ENCODE results near the gene SURF4. TPM values are rescaled to one million over a fixed set of nuclear protein-coding genes. Genes with fewer than 3 reads are reported as not detected.

Gene SURF4
- total RNA-seq, 1 experiment from 2014 or later, result 171 TPM

DNA sequence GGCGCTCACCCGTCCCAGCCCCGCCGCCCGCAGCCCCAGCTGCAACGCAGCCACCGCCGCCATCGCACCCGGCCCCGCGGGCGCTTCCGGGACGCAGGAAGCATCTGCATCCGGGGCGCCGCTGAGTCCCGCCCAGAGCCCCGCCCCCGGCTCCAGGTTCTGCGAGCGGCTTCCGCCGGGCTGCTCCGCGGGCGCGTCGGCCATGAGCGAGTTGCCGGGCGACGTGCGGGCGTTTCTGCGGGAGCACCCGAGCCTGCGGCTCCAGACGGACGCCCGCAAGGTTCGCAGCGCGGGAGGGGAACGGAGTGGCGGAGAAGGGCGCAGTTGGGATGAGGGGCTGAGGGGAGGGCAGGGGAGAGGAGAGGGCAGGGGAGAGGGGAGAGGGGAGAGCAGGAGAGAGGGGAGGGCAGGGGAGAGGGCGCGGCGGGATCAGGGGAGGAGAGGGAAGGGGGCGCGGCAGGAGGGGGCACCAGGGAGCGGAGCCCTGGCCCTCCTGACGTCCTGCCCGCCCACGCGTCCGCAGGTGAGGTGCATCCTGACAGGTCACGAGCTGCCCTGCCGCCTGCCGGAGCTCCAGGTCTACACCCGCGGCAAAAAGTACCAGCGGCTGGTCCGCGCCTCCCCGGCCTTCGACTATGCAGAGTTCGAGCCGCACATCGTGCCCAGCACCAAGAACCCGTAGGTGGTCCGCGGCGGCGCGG is 19.3 kb downstream of the SURF4 start, which contains the start of the genes SURF1 and SURF2 (continued):
- TF ChIP-seq, protein P1, sequence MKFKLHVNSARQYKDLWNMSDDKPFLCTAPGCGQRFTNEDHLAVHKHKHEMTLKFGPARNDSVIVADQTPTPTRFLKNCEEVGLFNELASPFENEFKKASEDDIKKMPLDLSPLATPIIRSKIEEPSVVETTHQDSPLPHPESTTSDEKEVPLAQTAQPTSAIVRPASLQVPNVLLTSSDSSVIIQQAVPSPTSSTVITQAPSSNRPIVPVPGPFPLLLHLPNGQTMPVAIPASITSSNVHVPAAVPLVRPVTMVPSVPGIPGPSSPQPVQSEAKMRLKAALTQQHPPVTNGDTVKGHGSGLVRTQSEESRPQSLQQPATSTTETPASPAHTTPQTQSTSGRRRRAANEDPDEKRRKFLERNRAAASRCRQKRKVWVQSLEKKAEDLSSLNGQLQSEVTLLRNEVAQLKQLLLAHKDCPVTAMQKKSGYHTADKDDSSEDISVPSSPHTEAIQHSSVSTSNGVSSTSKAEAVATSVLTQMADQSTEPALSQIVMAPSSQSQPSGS (CRISPR knock-in tag; IDR thresholded peaks at IDR 0.05; ENCODE audit: borderline replicate concordance, low read depth), result no peak
- no peak for TF ChIP-seq ZNF671 (CRISPR knock-in tag; IDR thresholded peaks at IDR 0.05)
- TF ChIP-seq, protein P2, sequence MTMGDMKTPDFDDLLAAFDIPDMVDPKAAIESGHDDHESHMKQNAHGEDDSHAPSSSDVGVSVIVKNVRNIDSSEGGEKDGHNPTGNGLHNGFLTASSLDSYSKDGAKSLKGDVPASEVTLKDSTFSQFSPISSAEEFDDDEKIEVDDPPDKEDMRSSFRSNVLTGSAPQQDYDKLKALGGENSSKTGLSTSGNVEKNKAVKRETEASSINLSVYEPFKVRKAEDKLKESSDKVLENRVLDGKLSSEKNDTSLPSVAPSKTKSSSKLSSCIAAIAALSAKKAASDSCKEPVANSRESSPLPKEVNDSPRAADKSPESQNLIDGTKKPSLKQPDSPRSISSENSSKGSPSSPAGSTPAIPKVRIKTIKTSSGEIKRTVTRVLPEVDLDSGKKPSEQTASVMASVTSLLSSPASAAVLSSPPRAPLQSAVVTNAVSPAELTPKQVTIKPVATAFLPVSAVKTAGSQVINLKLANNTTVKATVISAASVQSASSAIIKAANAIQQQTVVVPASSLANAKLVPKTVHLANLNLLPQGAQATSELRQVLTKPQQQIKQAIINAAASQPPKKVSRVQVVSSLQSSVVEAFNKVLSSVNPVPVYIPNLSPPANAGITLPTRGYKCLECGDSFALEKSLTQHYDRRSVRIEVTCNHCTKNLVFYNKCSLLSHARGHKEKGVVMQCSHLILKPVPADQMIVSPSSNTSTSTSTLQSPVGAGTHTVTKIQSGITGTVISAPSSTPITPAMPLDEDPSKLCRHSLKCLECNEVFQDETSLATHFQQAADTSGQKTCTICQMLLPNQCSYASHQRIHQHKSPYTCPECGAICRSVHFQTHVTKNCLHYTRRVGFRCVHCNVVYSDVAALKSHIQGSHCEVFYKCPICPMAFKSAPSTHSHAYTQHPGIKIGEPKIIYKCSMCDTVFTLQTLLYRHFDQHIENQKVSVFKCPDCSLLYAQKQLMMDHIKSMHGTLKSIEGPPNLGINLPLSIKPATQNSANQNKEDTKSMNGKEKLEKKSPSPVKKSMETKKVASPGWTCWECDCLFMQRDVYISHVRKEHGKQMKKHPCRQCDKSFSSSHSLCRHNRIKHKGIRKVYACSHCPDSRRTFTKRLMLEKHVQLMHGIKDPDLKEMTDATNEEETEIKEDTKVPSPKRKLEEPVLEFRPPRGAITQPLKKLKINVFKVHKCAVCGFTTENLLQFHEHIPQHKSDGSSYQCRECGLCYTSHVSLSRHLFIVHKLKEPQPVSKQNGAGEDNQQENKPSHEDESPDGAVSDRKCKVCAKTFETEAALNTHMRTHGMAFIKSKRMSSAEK (CRISPR knock-in tag; IDR thresholded peaks at IDR 0.05; ENCODE audit: borderline replicate concordance), result no peak
- TF ChIP-seq, protein P3, sequence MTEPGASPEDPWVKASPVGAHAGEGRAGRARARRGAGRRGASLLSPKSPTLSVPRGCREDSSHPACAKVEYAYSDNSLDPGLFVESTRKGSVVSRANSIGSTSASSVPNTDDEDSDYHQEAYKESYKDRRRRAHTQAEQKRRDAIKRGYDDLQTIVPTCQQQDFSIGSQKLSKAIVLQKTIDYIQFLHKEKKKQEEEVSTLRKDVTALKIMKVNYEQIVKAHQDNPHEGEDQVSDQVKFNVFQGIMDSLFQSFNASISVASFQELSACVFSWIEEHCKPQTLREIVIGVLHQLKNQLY (CRISPR knock-in tag; IDR thresholded peaks at IDR 0.05), result no peak
- TF ChIP-seq, protein P4, sequence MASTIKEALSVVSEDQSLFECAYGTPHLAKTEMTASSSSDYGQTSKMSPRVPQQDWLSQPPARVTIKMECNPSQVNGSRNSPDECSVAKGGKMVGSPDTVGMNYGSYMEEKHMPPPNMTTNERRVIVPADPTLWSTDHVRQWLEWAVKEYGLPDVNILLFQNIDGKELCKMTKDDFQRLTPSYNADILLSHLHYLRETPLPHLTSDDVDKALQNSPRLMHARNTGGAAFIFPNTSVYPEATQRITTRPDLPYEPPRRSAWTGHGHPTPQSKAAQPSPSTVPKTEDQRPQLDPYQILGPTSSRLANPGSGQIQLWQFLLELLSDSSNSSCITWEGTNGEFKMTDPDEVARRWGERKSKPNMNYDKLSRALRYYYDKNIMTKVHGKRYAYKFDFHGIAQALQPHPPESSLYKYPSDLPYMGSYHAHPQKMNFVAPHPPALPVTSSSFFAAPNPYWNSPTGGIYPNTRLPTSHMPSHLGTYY (CRISPR knock-in tag; IDR thresholded peaks at IDR 0.05), result no peak
- TF ChIP-seq, protein P5, sequence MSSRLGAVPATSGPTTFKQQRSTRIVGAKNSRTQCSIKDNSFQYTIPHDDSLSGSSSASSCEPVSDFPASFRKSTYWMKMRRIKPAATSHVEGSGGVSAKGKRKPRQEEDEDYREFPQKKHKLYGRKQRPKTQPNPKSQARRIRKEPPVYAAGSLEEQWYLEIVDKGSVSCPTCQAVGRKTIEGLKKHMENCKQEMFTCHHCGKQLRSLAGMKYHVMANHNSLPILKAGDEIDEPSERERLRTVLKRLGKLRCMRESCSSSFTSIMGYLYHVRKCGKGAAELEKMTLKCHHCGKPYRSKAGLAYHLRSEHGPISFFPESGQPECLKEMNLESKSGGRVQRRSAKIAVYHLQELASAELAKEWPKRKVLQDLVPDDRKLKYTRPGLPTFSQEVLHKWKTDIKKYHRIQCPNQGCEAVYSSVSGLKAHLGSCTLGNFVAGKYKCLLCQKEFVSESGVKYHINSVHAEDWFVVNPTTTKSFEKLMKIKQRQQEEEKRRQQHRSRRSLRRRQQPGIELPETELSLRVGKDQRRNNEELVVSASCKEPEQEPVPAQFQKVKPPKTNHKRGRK (CRISPR knock-in tag; IDR thresholded peaks at IDR 0.05; ENCODE audit: borderline replicate concordance), result no peak
- no peak for TF ChIP-seq ZNF232 (CRISPR knock-in tag; IDR thresholded peaks at IDR 0.05)
- no peak for TF ChIP-seq MYBL2 (CRISPR knock-in tag; IDR thresholded peaks at IDR 0.05)
- TF ChIP-seq, protein P6, sequence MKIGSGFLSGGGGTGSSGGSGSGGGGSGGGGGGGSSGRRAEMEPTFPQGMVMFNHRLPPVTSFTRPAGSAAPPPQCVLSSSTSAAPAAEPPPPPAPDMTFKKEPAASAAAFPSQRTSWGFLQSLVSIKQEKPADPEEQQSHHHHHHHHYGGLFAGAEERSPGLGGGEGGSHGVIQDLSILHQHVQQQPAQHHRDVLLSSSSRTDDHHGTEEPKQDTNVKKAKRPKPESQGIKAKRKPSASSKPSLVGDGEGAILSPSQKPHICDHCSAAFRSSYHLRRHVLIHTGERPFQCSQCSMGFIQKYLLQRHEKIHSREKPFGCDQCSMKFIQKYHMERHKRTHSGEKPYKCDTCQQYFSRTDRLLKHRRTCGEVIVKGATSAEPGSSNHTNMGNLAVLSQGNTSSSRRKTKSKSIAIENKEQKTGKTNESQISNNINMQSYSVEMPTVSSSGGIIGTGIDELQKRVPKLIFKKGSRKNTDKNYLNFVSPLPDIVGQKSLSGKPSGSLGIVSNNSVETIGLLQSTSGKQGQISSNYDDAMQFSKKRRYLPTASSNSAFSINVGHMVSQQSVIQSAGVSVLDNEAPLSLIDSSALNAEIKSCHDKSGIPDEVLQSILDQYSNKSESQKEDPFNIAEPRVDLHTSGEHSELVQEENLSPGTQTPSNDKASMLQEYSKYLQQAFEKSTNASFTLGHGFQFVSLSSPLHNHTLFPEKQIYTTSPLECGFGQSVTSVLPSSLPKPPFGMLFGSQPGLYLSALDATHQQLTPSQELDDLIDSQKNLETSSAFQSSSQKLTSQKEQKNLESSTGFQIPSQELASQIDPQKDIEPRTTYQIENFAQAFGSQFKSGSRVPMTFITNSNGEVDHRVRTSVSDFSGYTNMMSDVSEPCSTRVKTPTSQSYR (CRISPR knock-in tag; IDR thresholded peaks at IDR 0.05), result no peak
- TF ChIP-seq FOXJ3 (CRISPR knock-in tag; IDR thresholded peaks at IDR 0.05; ENCODE audit: borderline replicate concordance), result no peak
- no peak for TF ChIP-seq RELA (CRISPR knock-in tag; IDR thresholded peaks at IDR 0.05; ENCODE audit: borderline replicate concordance)
- no peak for TF ChIP-seq GRHL2 (CRISPR knock-in tag; IDR thresholded peaks at IDR 0.05; ENCODE audit: insufficient replicate concordance, severe bottlenecking)
- TF ChIP-seq CREM (CRISPR knock-in tag; IDR thresholded peaks at IDR 0.05), result peak; percentile 18; the same call in 1 of the 2 replicates
- TF ChIP-seq, protein P7, sequence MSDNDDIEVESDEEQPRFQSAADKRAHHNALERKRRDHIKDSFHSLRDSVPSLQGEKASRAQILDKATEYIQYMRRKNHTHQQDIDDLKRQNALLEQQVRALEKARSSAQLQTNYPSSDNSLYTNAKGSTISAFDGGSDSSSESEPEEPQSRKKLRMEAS (CRISPR knock-in tag; IDR thresholded peaks at IDR 0.05), result peak; percentile 66; the same call in 1 of the 2 replicates
- TF ChIP-seq FOXK1 (CRISPR knock-in tag; IDR thresholded peaks at IDR 0.05), result peak; percentile 68
- TF ChIP-seq SP1 (CRISPR knock-in tag; conservative IDR thresholded peaks at IDR 0.05), result peak; percentile 86
- TF ChIP-seq NR1H2 (CRISPR knock-in tag; IDR thresholded peaks at IDR 0.05), result no peak
- TF ChIP-seq CBFB (CRISPR knock-in tag; IDR thresholded peaks at IDR 0.05; ENCODE audit: low read depth), result 0 out of 2 replicates have a peak, but pooled peaks have one; percentile 51
- no peak for TF ChIP-seq ESRRA (CRISPR knock-in tag; IDR thresholded peaks at IDR 0.05; ENCODE audit: borderline replicate concordance)
- TF ChIP-seq TP53 (CRISPR knock-in tag; IDR thresholded peaks at IDR 0.05), result no peak
- TF ChIP-seq, protein P8, sequence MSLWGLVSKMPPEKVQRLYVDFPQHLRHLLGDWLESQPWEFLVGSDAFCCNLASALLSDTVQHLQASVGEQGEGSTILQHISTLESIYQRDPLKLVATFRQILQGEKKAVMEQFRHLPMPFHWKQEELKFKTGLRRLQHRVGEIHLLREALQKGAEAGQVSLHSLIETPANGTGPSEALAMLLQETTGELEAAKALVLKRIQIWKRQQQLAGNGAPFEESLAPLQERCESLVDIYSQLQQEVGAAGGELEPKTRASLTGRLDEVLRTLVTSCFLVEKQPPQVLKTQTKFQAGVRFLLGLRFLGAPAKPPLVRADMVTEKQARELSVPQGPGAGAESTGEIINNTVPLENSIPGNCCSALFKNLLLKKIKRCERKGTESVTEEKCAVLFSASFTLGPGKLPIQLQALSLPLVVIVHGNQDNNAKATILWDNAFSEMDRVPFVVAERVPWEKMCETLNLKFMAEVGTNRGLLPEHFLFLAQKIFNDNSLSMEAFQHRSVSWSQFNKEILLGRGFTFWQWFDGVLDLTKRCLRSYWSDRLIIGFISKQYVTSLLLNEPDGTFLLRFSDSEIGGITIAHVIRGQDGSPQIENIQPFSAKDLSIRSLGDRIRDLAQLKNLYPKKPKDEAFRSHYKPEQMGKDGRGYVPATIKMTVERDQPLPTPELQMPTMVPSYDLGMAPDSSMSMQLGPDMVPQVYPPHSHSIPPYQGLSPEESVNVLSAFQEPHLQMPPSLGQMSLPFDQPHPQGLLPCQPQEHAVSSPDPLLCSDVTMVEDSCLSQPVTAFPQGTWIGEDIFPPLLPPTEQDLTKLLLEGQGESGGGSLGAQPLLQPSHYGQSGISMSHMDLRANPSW (CRISPR knock-in tag; conservative IDR thresholded peaks at IDR 0.05; ENCODE audit: low read depth), result no peak
- no peak for TF ChIP-seq MXD4 (CRISPR knock-in tag; IDR thresholded peaks at IDR 0.05; ENCODE audit: borderline replicate concordance)
